Colonic mucosa (tissue), 4 donors: Measurements from ENCODE around the gene CRACDL. TPM values are rescaled to one million over a fixed set of nuclear protein-coding genes. Genes with fewer than 3 reads are reported as not detected.

Source experiments
- DNase-seq: peaks from one replicate; pipeline ENCODE4 v3.0.0-alpha.2; 2020
- H3K27ac ChIP-seq: fragments of 200-600 bp; one replicate; pipeline ENCODE4 v1.8.0; 2021
- H3K27me3 ChIP-seq: fragments of 200-600 bp; one replicate; pipeline ENCODE4 v1.8.0; 2021
- H3K36me3 ChIP-seq: fragments of 200-600 bp; one replicate; pipeline ENCODE4 v1.8.0; 2021
- H3K4me1 ChIP-seq: fragments of 200-600 bp; one replicate; pipeline ENCODE4 v1.8.0; 2021; ENCODE audit warnings: mild to moderate bottlenecking
- H3K4me3 ChIP-seq: fragments of 200-600 bp; one replicate; pipeline ENCODE4 v1.8.0; 2021
- H3K9ac ChIP-seq, 2 donors: one replicate each; pipeline ENCODE4 v1.7.0; 2013; ENCODE audit warnings: control low read depth in 2 of 2, low read depth in 2 of 2, low read length in 2 of 2
- H3K9me3 ChIP-seq: fragments of 200-600 bp; one replicate; pipeline ENCODE4 v1.8.0; 2021
- intact Hi-C: fragments of 100-400 bp; cut with DNase I; formaldehyde crosslinking; loops from one replicate; pipeline ENCODE4 v1.14.1; 2022
- total RNA-seq, 2 donors: library from RNA; stranded (reverse); fragmentation: NEBNext Ultra II Directional in 1 of 2; extraction: Animal tissue kit (Norgen Biotek cat#: 25700) in 1 of 2; gene quantifications; one replicate each; pipeline ENCODE4 v1.2.1, GENCODE V29; 2021
- TF ChIP-seq, protein P1 (sequence below): fragments of 200-600 bp; IDR thresholded peaks from one replicate; pipeline ENCODE4 v1.8.0; 2022; ENCODE audit warnings: antibody characterized with exemption, mild to moderate bottlenecking
- donor health status: healthy.
- donor health status: DM: no; HTN: no; CAD: no.
- donor health status: DM: no; HTN: no; CAD: no.

CRACDL gene
- total RNA-seq, 2 donors from 2014 or later = 11.5 to 22.3 TPM

DNA sequence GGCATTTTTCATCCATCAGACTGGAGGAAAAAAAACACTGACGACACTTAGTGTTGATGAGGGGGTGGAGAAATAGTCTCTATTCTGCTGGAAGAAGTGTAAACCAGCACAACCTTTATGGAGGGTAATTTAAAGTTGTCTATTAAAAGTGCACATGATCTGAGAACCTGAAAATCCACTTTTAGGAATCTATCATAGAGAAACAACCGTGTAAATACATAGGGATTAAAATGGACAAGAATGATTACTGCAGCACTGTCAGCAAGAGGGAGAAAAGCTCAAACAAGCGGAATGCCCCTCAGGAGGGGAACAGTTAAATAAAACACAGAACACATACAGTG lies 125.5 kb downstream of the CRACDL start:
- no peak for DNase-seq
- Histone ChIP-seq H3K9ac (no peak overlapping the region), H3K27me3 (no peaks in the 10 kb centered on the region), H3K4me3 (no peak overlapping the region), H3K4me1 (no peaks in the 10 kb centered on the region), H3K9me3 (no peaks in the 10 kb centered on the region), H3K27ac (no peak overlapping the region), H3K36me3 (no peaks in the 10 kb centered on the region)
- intact Hi-C loops = no loop called here
- TF ChIP-seq, protein P1, sequence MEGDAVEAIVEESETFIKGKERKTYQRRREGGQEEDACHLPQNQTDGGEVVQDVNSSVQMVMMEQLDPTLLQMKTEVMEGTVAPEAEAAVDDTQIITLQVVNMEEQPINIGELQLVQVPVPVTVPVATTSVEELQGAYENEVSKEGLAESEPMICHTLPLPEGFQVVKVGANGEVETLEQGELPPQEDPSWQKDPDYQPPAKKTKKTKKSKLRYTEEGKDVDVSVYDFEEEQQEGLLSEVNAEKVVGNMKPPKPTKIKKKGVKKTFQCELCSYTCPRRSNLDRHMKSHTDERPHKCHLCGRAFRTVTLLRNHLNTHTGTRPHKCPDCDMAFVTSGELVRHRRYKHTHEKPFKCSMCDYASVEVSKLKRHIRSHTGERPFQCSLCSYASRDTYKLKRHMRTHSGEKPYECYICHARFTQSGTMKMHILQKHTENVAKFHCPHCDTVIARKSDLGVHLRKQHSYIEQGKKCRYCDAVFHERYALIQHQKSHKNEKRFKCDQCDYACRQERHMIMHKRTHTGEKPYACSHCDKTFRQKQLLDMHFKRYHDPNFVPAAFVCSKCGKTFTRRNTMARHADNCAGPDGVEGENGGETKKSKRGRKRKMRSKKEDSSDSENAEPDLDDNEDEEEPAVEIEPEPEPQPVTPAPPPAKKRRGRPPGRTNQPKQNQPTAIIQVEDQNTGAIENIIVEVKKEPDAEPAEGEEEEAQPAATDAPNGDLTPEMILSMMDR = no peak

DNA sequence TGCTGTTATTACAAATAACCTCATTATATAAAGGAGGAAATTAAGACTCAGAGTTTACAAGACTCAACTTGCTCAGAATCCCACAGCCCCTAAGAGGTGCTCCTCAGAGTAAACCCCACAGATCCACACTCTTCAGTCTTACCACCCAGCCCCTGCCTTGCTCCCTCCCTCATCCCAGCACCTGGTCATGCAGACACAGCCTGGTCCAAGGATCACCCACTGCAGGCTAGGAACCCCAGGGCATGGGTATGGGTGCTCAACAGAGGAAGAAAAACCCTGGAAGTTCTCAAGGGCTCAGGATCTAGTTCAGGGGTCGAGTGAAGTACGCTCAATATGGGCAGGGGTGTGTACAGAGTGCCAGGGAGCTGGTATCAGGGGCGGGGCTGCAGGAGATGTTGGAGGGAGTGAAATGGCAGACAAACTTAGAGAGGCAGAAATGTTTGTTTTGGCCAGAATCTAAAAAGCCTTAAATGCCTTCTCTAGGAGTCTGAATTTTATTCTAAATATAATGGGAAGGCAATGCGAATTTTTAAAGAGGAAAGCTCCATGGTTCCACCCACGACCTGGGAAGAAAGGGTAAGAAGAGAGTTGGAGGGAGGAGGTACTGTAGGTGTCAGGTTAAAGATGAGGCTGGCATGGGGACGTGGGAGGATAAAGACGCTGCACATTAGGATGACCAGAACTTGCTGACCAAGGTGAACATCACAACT lies 126.0 kb downstream of the CRACDL start:
- TF ChIP-seq, protein P1 = no peak
- H3K9me3 ChIP-seq = no peaks in the 10 kb centered on the region
- H3K27ac ChIP-seq = no peak overlapping the region
- DNase-seq = no peak
- no peaks in the 10 kb centered on the region for H3K27me3 ChIP-seq
- H3K9ac ChIP-seq = no peak overlapping the region
- no peaks in the 10 kb centered on the region for H3K4me1 ChIP-seq
- no peaks in the 10 kb centered on the region for H3K36me3 ChIP-seq
- H3K4me3 ChIP-seq = no peak overlapping the region
- intact Hi-C loops = no loop called here

DNA sequence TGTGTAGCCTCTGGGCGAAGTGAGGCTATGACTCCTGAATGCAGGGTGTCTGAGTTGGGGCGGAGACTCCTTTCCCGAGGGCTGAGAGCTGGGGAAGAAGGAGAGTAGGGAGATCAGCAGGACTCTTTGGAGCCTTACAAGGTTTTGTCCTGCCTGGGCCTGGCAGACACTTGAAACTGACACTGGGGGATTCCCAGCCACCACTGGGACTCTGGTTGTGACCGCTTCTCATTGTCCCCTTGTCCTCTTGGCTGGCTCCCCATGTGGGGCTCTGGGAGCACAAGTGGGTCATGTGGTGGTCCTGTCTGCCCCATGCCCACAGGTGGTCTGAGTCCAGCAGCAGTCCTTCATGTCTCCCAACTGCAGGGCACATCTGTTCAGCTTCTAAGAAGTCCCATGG lies 126.9 kb downstream of the CRACDL start:
- TF ChIP-seq, protein P1 = no peak
- Histone ChIP-seq H3K27ac (no peak overlapping the region), H3K9me3 (no peaks in the 10 kb centered on the region), H3K27me3 (no peaks in the 10 kb centered on the region), H3K4me1 (no peaks in the 10 kb centered on the region), H3K36me3 (no peaks in the 10 kb centered on the region), H3K4me3 (no peak overlapping the region), H3K9ac (no peak overlapping the region)
- intact Hi-C loops = no loop called here
- no peak for DNase-seq

- no peak for DNase-seq
- Histone ChIP-seq H3K9me3 (no peaks in the 10 kb centered on the region), H3K9ac (no peak overlapping the region), H3K27ac (no peak overlapping the region), H3K36me3 (no peaks in the 10 kb centered on the region), H3K27me3 (no peaks in the 10 kb centered on the region), H3K4me1 (no peaks in the 10 kb centered on the region), H3K4me3 (no peak overlapping the region)
- intact Hi-C loops = no loop called here
- TF ChIP-seq, protein P1 = no peak
Measured at GRCh38 chr2:98808546-98808945, 127.5 kb downstream of the CRACDL start.

DNA sequence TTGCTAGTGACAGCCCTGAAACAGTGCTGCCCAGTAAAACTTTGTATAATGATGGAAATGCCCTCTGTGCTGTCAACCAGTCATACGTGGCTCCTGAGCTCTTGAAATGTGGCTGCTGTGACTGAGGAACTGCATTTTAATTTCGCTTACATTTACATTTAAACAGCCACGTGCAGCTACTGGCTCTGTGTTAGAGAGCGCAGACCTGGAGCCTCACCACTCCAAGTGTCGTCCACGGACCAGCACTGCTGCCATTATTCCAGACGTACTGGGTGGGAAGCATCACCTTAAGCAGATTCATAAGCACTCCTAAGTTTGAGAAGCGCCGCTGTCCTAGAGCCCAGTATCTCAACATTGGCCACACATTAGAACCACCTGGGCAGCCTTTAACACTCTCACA lies 128.1 kb downstream of the CRACDL start:
- intact Hi-C loops = no loop called here
- H3K4me3 ChIP-seq = no peak overlapping the region
- no peaks in the 10 kb centered on the region for H3K9me3 ChIP-seq

More for the DNA sequence above, 128.1 kb downstream of the CRACDL start:
- Histone ChIP-seq H3K27me3 (no peaks in the 10 kb centered on the region), H3K4me1 (no peaks in the 10 kb centered on the region), H3K9ac (no peak overlapping the region), H3K36me3 (no peaks in the 10 kb centered on the region), H3K27ac (no peak overlapping the region)
- TF ChIP-seq, protein P1 = no peak
- DNase-seq = no peak
